NOMO-1 (cell line): ENCODE data around the gene SLC5A10.
"Not testable (repeated sequence)": the region's sequence is repeated elsewhere in the genome, so short reads cannot be mapped to it uniquely, and the experiment has no call there.

Experiments used
- DNase-seq, 2 experiments: peaks; one replicate each; lab custom pipeline; 2025; ENCODE audit not compliant: unreplicated experiment in 2 of 2; lab: John Stamatoyannopoulos, UW

SLC5A10 gene

GRCh38 chr17:18951941-18952842 is at the start of gene SLC5A10:
Gene SLC5A10, plus strand, starts transcription at chr17:18952165. Its CDS starts 41 bp downstream, at chr17:18952206.
- no peak for DNase-seq

GRCh38 chr17:18904482-18904881 is 47.5 kb upstream of the SLC5A10 start:
- DNase-seq = no peak

GRCh38 chr17:18905226-18905625 is 46.7 kb upstream of the SLC5A10 start:
- DNase-seq = no peak

GRCh38 chr17:18910326-18910725 is 41.6 kb upstream of the SLC5A10 start:
- no peak for DNase-seq

GRCh38 chr17:18910881-18911280 is 41.1 kb upstream of the SLC5A10 start:
- DNase-seq = no peak

GRCh38 chr17:18916816-18917500 is 35.0 kb upstream of the SLC5A10 start:
- DNase-seq = peak in 1 of 2 experiments; percentile 13

- no peak for DNase-seq
These were observed 34.4 kb upstream of the SLC5A10 start for GRCh38 chr17:18917506-18918032.

- no peak for DNase-seq
These were observed 32.0 kb upstream of the SLC5A10 start for GRCh38 chr17:18919963-18920362.

GRCh38 chr17:18920911-18921441 is 31.0 kb upstream of the SLC5A10 start:
- DNase-seq = no peak

GRCh38 chr17:18921485-18921884 is 30.5 kb upstream of the SLC5A10 start:
- DNase-seq = no peak

GRCh38 chr17:18921912-18922451 is 30.0 kb upstream of the SLC5A10 start:
- peak; percentile 37 to 85 for DNase-seq

- not testable (repeated sequence) for DNase-seq
These were observed 29.4 kb upstream of the SLC5A10 start for GRCh38 chr17:18922596-18922995.

GRCh38 chr17:18925187-18925586 is 26.8 kb upstream of the SLC5A10 start:
- no peak for DNase-seq

- no peak for DNase-seq
These were observed 23.3 kb upstream of the SLC5A10 start for GRCh38 chr17:18928628-18929125.

- DNase-seq = no peak
These were observed 19.5 kb upstream of the SLC5A10 start for GRCh38 chr17:18932360-18933055.

GRCh38 chr17:18933102-18934058 is 18.6 kb upstream of the SLC5A10 start:
- DNase-seq = no peak

GRCh38 chr17:18937981-18938691 is 13.8 kb upstream of the SLC5A10 start:
- DNase-seq = no peak

GRCh38 chr17:18938692-18939023 is 13.3 kb upstream of the SLC5A10 start:
- DNase-seq = no peak

- DNase-seq = no peak
These were observed 7.3 kb upstream of the SLC5A10 start for GRCh38 chr17:18944646-18945045.
